ENCODE results near the gene HHIP. TPM values are rescaled to one million over a fixed set of nuclear protein-coding genes. Genes with fewer than 3 reads are reported as not detected.

The HHIP gene
- total RNA-seq, 2 donors from 2014 or later = 0.66 to 14.3 TPM

DNA sequence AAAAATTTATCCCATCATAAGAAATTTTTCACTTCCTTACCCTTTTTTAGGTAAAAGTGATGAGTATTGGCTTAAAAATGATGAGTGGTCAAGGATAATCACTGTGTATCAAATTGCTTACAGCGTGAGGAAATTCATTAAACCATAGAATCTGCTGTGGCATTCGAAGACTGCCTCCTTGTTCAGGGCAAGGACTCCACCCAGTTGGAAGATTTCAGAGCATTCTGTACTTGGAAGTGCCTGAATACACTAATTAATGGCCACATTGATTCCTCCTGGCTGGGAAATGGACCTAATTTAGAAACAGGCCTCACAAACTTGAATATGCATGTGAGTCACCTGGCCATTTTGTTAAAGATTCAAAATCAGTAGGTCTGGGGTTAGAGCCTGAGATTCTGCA lies 83.2 kb downstream of the HHIP start:
- no peak for DNase-seq
- no peak for TF ChIP-seq POLR2A (IDR thresholded peaks at IDR 0.05)
- TF ChIP-seq, protein P1, sequence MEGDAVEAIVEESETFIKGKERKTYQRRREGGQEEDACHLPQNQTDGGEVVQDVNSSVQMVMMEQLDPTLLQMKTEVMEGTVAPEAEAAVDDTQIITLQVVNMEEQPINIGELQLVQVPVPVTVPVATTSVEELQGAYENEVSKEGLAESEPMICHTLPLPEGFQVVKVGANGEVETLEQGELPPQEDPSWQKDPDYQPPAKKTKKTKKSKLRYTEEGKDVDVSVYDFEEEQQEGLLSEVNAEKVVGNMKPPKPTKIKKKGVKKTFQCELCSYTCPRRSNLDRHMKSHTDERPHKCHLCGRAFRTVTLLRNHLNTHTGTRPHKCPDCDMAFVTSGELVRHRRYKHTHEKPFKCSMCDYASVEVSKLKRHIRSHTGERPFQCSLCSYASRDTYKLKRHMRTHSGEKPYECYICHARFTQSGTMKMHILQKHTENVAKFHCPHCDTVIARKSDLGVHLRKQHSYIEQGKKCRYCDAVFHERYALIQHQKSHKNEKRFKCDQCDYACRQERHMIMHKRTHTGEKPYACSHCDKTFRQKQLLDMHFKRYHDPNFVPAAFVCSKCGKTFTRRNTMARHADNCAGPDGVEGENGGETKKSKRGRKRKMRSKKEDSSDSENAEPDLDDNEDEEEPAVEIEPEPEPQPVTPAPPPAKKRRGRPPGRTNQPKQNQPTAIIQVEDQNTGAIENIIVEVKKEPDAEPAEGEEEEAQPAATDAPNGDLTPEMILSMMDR (IDR thresholded peaks at IDR 0.05) = no peak
- H3K36me3 ChIP-seq (replicated peaks in 1 of 2; ENCODE audit: insufficient read depth in 1 of 2, low read depth in 2 of 2) = no peaks in the 10 kb centered on the region
- H3K4me3 ChIP-seq = no peak overlapping the region
- WGBS, 2 donors = 91% methylated on average over 2 of the region's 2 CpGs
- H3K27me3 ChIP-seq = no peaks in the 10 kb centered on the region
- intact Hi-C loops (cut with DNase I) = no loop called here
- H3K4me1 ChIP-seq = peaks cover 3% of the 10 kb centered on the region
- no peak overlapping the region for H3K27ac ChIP-seq
- ATAC-seq = no peak
- no peaks in the 10 kb centered on the region for H3K9me3 ChIP-seq

DNA sequence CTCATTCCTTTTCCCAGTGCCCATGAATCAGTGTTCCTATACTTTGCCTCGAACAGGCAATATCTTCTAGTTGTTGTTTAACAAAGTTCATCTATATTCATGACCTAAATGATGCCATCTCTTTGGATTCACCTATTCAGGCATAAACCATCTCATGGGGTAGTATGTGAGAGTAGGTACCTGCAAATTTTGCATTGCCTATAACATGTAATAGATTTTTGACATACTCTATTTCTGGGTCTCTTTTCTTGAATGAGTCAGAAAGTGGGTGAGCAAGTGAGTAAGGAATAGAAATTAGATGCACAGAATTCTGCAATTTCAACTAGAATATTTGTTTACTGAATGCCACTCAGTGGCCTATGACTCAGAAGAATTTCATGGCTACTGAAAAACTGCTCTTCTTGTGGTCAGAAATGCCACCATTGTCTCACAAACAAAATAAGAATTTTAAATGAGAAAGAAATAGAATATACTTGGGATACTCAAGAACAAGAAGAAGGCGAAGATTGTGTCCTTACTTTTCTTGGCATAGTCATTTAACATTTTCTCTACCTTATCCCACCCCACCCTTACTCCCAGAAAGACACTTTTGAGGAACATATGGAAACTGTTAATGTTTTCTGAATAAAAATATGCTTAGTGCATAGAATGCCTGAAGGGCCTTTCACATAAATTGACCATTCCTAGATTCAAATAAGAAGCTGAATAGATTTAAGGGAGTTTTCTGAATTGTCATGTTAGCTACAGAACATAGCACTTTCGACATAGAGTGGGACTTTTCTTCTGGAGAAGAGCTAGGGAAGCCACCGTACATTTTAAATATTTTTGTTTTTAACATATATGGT lies 86.8 kb downstream of the HHIP start:
- TF ChIP-seq, protein P1 (IDR thresholded peaks at IDR 0.05) = no peak
- no peak for TF ChIP-seq POLR2A (IDR thresholded peaks at IDR 0.05)
- WGBS, 2 donors = 58 to 70% methylated on average over 4 of the region's 4 CpGs
- intact Hi-C loops (cut with DNase I) = no loop called here
- H3K27ac ChIP-seq = no peak overlapping the region
- H3K4me3 ChIP-seq = no peak overlapping the region
- ATAC-seq (no peak), DNase-seq (no peak)
- no peaks in the 10 kb centered on the region for H3K9me3 ChIP-seq
- no peaks in the 10 kb centered on the region for H3K36me3 ChIP-seq (replicated peaks in 1 of 2; ENCODE audit: insufficient read depth in 1 of 2, low read depth in 2 of 2)
- no peaks in the 10 kb centered on the region for H3K27me3 ChIP-seq
- H3K4me1 ChIP-seq = peaks cover 14% of the 10 kb centered on the region

DNA sequence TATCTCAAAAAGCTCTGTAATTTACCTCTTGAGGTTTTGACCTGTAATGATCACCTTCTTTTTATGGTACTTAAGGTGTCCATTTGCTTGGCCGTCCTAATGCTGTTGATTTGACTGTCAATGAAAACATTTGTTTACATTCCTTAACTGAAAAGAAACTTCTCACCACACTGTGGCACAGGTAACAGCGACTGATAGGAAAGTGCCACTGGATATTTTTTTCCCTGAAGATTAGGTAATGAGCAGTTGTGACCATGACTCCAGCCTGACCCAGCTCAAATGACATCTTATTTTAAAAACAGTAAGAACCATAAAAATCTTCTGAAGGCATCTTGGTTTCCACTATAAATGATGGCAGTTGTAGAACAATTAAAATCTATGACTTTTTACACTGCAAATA lies 87.6 kb downstream of the HHIP start:
- no peak for DNase-seq
- H3K36me3 ChIP-seq (replicated peaks in 1 of 2; ENCODE audit: insufficient read depth in 1 of 2, low read depth in 2 of 2) = no peaks in the 10 kb centered on the region

DNA sequence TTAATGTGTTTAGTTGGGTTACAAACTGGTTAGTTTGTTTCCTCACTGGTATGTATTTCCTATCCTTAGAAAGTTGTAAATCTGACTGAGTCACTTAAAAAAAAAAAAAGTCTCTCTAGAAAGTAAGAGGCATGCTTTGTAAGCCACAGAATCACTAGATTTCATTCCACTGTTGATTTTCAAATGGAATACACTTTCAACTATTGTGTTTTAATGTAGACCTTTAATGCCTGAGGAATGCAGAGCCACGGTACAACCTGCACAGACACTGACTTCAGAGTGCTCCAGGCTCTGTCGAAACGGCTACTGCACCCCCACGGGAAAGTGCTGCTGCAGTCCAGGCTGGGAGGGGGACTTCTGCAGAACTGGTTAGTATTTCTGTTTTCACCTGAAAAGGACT lies 88.6 kb downstream of the HHIP start:
- no peak overlapping the region for H3K27ac ChIP-seq
- no peak for ATAC-seq
- H3K4me1 ChIP-seq = peaks cover 29% of the 10 kb centered on the region
- TF ChIP-seq POLR2A (IDR thresholded peaks at IDR 0.05) = no peak
- TF ChIP-seq, protein P1 (IDR thresholded peaks at IDR 0.05) = no peak
- intact Hi-C loops (cut with DNase I) = no loop called here
- peak in 1 of 4 donors; percentile 11 for DNase-seq
- H3K9me3 ChIP-seq = no peaks in the 10 kb centered on the region
- H3K4me3 ChIP-seq = no peak overlapping the region
- no peaks in the 10 kb centered on the region for H3K27me3 ChIP-seq
- no peaks in the 10 kb centered on the region for H3K36me3 ChIP-seq (replicated peaks in 1 of 2; ENCODE audit: insufficient read depth in 1 of 2, low read depth in 2 of 2)
- 13 to 26% methylated on average over 4 of the region's 4 CpGs for WGBS, 2 donors

More for the DNA sequence above, 87.6 kb downstream of the HHIP start:
- intact Hi-C loops (cut with DNase I) = no loop called here
- 19 to 20% methylated on average over 2 of the region's 2 CpGs for WGBS, 2 donors
- Histone ChIP-seq H3K27me3 (no peaks in the 10 kb centered on the region), H3K9me3 (no peaks in the 10 kb centered on the region), H3K4me3 (no peak overlapping the region), H3K4me1 (peaks cover 19% of the 10 kb centered on the region), H3K27ac (no peak overlapping the region)
- TF ChIP-seq, protein P1 (IDR thresholded peaks at IDR 0.05) = no peak
- no peak for TF ChIP-seq POLR2A (IDR thresholded peaks at IDR 0.05)
- ATAC-seq = no peak

DNA sequence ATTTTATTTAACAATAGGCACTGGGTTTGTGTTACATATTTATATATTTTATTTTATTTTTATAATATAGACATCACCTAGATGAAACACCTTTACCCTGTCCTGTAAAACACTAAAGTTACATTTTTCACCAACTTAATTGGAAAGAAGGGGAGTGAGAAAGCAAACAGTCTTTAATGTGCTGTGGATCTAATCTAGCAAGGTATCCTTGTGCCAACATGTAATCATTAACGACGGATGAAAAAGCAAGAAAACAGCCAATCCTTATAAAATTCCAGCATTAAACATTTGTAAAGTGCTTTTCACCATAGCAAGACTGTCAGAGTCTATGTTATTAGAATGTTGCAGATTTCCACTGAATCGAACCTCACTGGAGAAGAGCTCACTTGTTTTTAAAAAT lies 92.7 kb downstream of the HHIP start:
- H3K4me3 ChIP-seq = no peak overlapping the region
- H3K27ac ChIP-seq = peak overlapping the region in 2 of 4 donors; percentile 36 to 46
- WGBS, 2 donors = 15 to 20% methylated on average over 3 of the region's 3 CpGs
- no peaks in the 10 kb centered on the region for H3K36me3 ChIP-seq (replicated peaks in 1 of 2; ENCODE audit: insufficient read depth in 1 of 2, low read depth in 2 of 2)
- ATAC-seq = no peak
- TF ChIP-seq, protein P1 (IDR thresholded peaks at IDR 0.05) = no peak
- TF ChIP-seq POLR2A (IDR thresholded peaks at IDR 0.05) = no peak
- no peaks in the 10 kb centered on the region for H3K9me3 ChIP-seq
- no peak for DNase-seq
- H3K27me3 ChIP-seq = no peaks in the 10 kb centered on the region
- intact Hi-C loops (cut with DNase I) = no loop called here
- H3K4me1 ChIP-seq = peaks cover 29% of the 10 kb centered on the region
